Subcutaneous abdominal adipose tissue (tissue), 5 donors: Measurements from ENCODE around the gene SMIM7.

Experiments used
- H3K27ac ChIP-seq: one replicate; pipeline ENCODE4 v1.7.0; 2013; ENCODE audit warnings: low read depth, mild to moderate bottlenecking, inconsistent platforms, low read length, moderate library complexity
- H3K27me3 ChIP-seq, 5 donors: one replicate each; pipeline ENCODE4 v1.7.0; 2013; ENCODE audit warnings: low read length in 5 of 5, inconsistent platforms in 1 of 5; ENCODE audit not compliant: control insufficient read depth in 5 of 5, insufficient read depth in 4 of 5
- H3K36me3 ChIP-seq, 5 donors: one replicate each; pipeline ENCODE4 v1.7.0; 2013; ENCODE audit warnings: low read length in 5 of 5; ENCODE audit not compliant: control insufficient read depth in 5 of 5, insufficient read depth in 5 of 5
- H3K4me1 ChIP-seq, 5 donors: one replicate each; pipeline ENCODE4 v1.7.0; 2013; ENCODE audit warnings: low read length in 5 of 5, mild to moderate bottlenecking in 3 of 5, moderate library complexity in 1 of 5; ENCODE audit not compliant: control insufficient read depth in 5 of 5, insufficient read depth in 5 of 5
- H3K4me3 ChIP-seq, 5 donors: one replicate each; pipeline ENCODE4 v1.7.0; 2013; ENCODE audit warnings: low read length in 5 of 5, low read depth in 1 of 5
- H3K9ac ChIP-seq, 5 donors: one replicate each; pipeline ENCODE4 v1.7.0; 2013; ENCODE audit warnings: low read length in 5 of 5, mild to moderate bottlenecking in 4 of 5, moderate library complexity in 3 of 5
- H3K9me3 ChIP-seq, 5 donors: one replicate each; pipeline ENCODE4 v1.7.0; 2013; ENCODE audit warnings: low read length in 5 of 5; ENCODE audit not compliant: control insufficient read depth in 5 of 5
- donor health status: healthy.
- donor health status: healthy.
- donor health status: healthy.
- donor health status: healthy.
- donor health status: healthy.

The SMIM7 gene

GRCh38 chr19:16603090-16603489, 56.9 kb downstream of the SMIM7 start:
- Histone ChIP-seq H3K36me3 (peaks cover 0 to 2% (median 0%) of the 10 kb centered on the region in 5 donors), H3K4me3 (no peak overlapping the region), H3K9me3 (no peaks in the 10 kb centered on the region), H3K27me3 (no peaks in the 10 kb centered on the region), H3K4me1 (peaks cover 21 to 93% (median 66%) of the 10 kb centered on the region in 5 donors), H3K9ac (no peak overlapping the region), H3K27ac (no peak overlapping the region)

GRCh38 chr19:16601378-16602052, 58.4 kb downstream of the SMIM7 start:
- no peak overlapping the region for H3K9ac ChIP-seq
- H3K36me3 ChIP-seq = peaks cover 0 to 2% (median 0%) of the 10 kb centered on the region in 5 donors
- H3K27me3 ChIP-seq = no peaks in the 10 kb centered on the region
- H3K9me3 ChIP-seq = no peaks in the 10 kb centered on the region
- H3K4me3 ChIP-seq = no peak overlapping the region
- no peak overlapping the region for H3K27ac ChIP-seq
- peaks cover 17 to 85% (median 56%) of the 10 kb centered on the region in 5 donors for H3K4me1 ChIP-seq

- no peak overlapping the region for H3K27ac ChIP-seq
- H3K4me3 ChIP-seq = no peak overlapping the region
- H3K4me1 ChIP-seq = peaks cover 15 to 79% (median 53%) of the 10 kb centered on the region in 5 donors
- H3K9ac ChIP-seq = no peak overlapping the region
- H3K27me3 ChIP-seq = no peaks in the 10 kb centered on the region
- H3K36me3 ChIP-seq = peaks cover 0 to 2% (median 0%) of the 10 kb centered on the region in 5 donors
- H3K9me3 ChIP-seq = no peaks in the 10 kb centered on the region
These were observed 59.1 kb downstream of the SMIM7 start for GRCh38 chr19:16600824-16601223.

- Histone ChIP-seq H3K9ac (no peak overlapping the region), H3K4me3 (no peak overlapping the region), H3K27me3 (no peaks in the 10 kb centered on the region), H3K4me1 (peaks cover 11 to 71% (median 44%) of the 10 kb centered on the region in 5 donors), H3K27ac (no peak overlapping the region), H3K9me3 (no peaks in the 10 kb centered on the region), H3K36me3 (peaks cover 0 to 2% (median 0%) of the 10 kb centered on the region in 5 donors)
These were observed 60.1 kb downstream of the SMIM7 start for GRCh38 chr19:16599655-16600346.

GRCh38 chr19:16598848-16599247, 61.1 kb downstream of the SMIM7 start:
- H3K27ac ChIP-seq = peak overlapping the region; percentile 60
- H3K36me3 ChIP-seq = peaks cover 0 to 2% (median 0%) of the 10 kb centered on the region in 5 donors
- H3K4me1 ChIP-seq = peaks cover 12 to 71% (median 46%) of the 10 kb centered on the region in 5 donors
- H3K4me3 ChIP-seq = peak overlapping the region in 1 of 5 donors; percentile 17
- no peaks in the 10 kb centered on the region for H3K9me3 ChIP-seq
- H3K27me3 ChIP-seq = no peaks in the 10 kb centered on the region
- H3K9ac ChIP-seq = peak overlapping the region in 1 of 5 donors; percentile 28

- Histone ChIP-seq H3K27ac (no peak overlapping the region), H3K9me3 (no peaks in the 10 kb centered on the region), H3K27me3 (no peaks in the 10 kb centered on the region), H3K4me1 (peaks cover 10 to 72% (median 56%) of the 10 kb centered on the region in 5 donors), H3K4me3 (no peak overlapping the region), H3K36me3 (peaks cover 0 to 2% (median 0%) of the 10 kb centered on the region in 5 donors), H3K9ac (no peak overlapping the region)
These were observed 63.5 kb downstream of the SMIM7 start for GRCh38 chr19:16596399-16596798.
